Measurements from ENCODE around the gene CAMK2D.

The CAMK2D gene

GRCh38 chr4:113763029-113763285, 1.4 kb upstream of the CAMK2D start:
- no peak for DNase-seq (ENCODE audit: low read depth in 3 of 3)

GRCh38 chr4:113762186-113763028, 869 bp upstream of the CAMK2D start:
- DNase-seq (ENCODE audit: low read depth in 3 of 3) = peak; percentile 98 to 99 (median 99)

GRCh38 chr4:113760795-113761619, 531 bp downstream of the CAMK2D start:
- DNase-seq (ENCODE audit: low read depth in 3 of 3) = peak; percentile 15 to 56 (median 28)

- DNase-seq (ENCODE audit: low read depth in 3 of 3) = peak in 2 of 3 experiments; percentile 18 to 20
Observed at GRCh38 chr4:113760094-113760794, 1.3 kb downstream of the CAMK2D start.

GRCh38 chr4:113759696-113760093, 1.8 kb downstream of the CAMK2D start:
- no peak for DNase-seq (ENCODE audit: low read depth in 3 of 3)

GRCh38 chr4:113758372-113758771, 3.2 kb downstream of the CAMK2D start:
- no peak for DNase-seq (ENCODE audit: low read depth in 3 of 3)

- DNase-seq (ENCODE audit: low read depth in 3 of 3) = no peak
Observed at GRCh38 chr4:113757486-113757885, 4.1 kb downstream of the CAMK2D start.

GRCh38 chr4:113756005-113756410, 5.5 kb downstream of the CAMK2D start:
- DNase-seq (ENCODE audit: low read depth in 3 of 3) = no peak

- DNase-seq (ENCODE audit: low read depth in 3 of 3) = no peak
Observed at GRCh38 chr4:113750734-113751133, 10.8 kb downstream of the CAMK2D start.

- DNase-seq (ENCODE audit: low read depth in 3 of 3) = no peak
Observed at GRCh38 chr4:113750296-113750695, 11.2 kb downstream of the CAMK2D start.

GRCh38 chr4:113749178-113749577, 12.4 kb downstream of the CAMK2D start:
- no peak for DNase-seq (ENCODE audit: low read depth in 3 of 3)

- no peak for DNase-seq (ENCODE audit: low read depth in 3 of 3)
Observed at GRCh38 chr4:113747949-113748348, 13.6 kb downstream of the CAMK2D start.

GRCh38 chr4:113745711-113746110, 15.8 kb downstream of the CAMK2D start:
- no peak for DNase-seq (ENCODE audit: low read depth in 3 of 3)

GRCh38 chr4:113744667-113745240, 16.8 kb downstream of the CAMK2D start:
- DNase-seq (ENCODE audit: low read depth in 3 of 3) = no peak

GRCh38 chr4:113743690-113744089, 17.8 kb downstream of the CAMK2D start:
- no peak for DNase-seq (ENCODE audit: low read depth in 3 of 3)

- no peak for DNase-seq (ENCODE audit: low read depth in 3 of 3)
Observed at GRCh38 chr4:113742643-113743042, 18.9 kb downstream of the CAMK2D start.

GRCh38 chr4:113741956-113742355, 19.6 kb downstream of the CAMK2D start:
- no peak for DNase-seq (ENCODE audit: low read depth in 3 of 3)

GRCh38 chr4:113740857-113741379, 20.6 kb downstream of the CAMK2D start:
- DNase-seq (ENCODE audit: low read depth in 3 of 3) = no peak

- DNase-seq (ENCODE audit: low read depth in 3 of 3) = no peak
Observed at GRCh38 chr4:113739197-113739596, 22.3 kb downstream of the CAMK2D start.

GRCh38 chr4:113738251-113738650, 23.3 kb downstream of the CAMK2D start:
- no peak for DNase-seq (ENCODE audit: low read depth in 3 of 3)

- no peak for DNase-seq (ENCODE audit: low read depth in 3 of 3)
Observed at GRCh38 chr4:113733685-113734084, 27.9 kb downstream of the CAMK2D start.

All from stimulated activated CD4-positive, alpha-beta T cell treated with anti-CD3 and anti-CD28 coated beads, TNF-alpha, amount 100 ng/mL, for 24 hours (primary cell).